Fibroblast of lung (primary cell): Measurements from ENCODE around the gene CD101. TPM values are rescaled to one million over a fixed set of nuclear protein-coding genes. Genes with fewer than 3 reads are reported as not detected.

Experiments
- DNase-seq, 2 donors: peaks; one replicate each; pipeline versions ENCODE4 v3.0.0 to v3.0.0-alpha.2; 2010; ENCODE audit warnings: low read depth in 2 of 2
- H2AFZ ChIP-seq: 2 replicates; pipeline ENCODE4 v1.5.1; 2012; ENCODE audit warnings: low read length, control low read depth, inconsistent platforms
- H3K27ac ChIP-seq: 2 replicates; pipeline ENCODE4 v1.5.1; 2011; ENCODE audit warnings: low read length, control low read depth; ENCODE audit not compliant: insufficient read depth
- H3K27me3 ChIP-seq: 2 replicates; pipeline ENCODE4 v1.5.1; 2011; ENCODE audit warnings: mild to moderate bottlenecking, low read length; ENCODE audit not compliant: control insufficient read depth, insufficient read depth
- H3K36me3 ChIP-seq: 2 replicates; pipeline ENCODE4 v1.5.1; 2011; ENCODE audit warnings: low read length; ENCODE audit not compliant: control insufficient read depth, insufficient read depth
- H3K4me1 ChIP-seq: 2 replicates; pipeline ENCODE4 v1.5.1; 2011; ENCODE audit warnings: low read length; ENCODE audit not compliant: control insufficient read depth, insufficient read depth; ENCODE audit errors: extremely low read depth
- H3K4me2 ChIP-seq: 2 replicates; pipeline ENCODE4 v1.5.1; 2011; ENCODE audit warnings: low read length, control low read depth; ENCODE audit not compliant: insufficient read depth; ENCODE audit errors: extremely low read depth
- H3K4me3 ChIP-seq, 4 experiments: fragments of 200-600 bp in 1 of 4; sonication (generic) in 1 of 4; replicated peaks in 1 of 4; 2 replicates each; pipeline ENCODE4 v1.5.1; 2011 to 2016; ENCODE audit warnings: low read length in 4 of 4, low read depth in 3 of 4, mild to moderate bottlenecking in 3 of 4, control low read depth in 2 of 4, inconsistent platforms in 1 of 4, mixed read lengths in 1 of 4; ENCODE audit not compliant: insufficient read depth in 1 of 4; ENCODE audit errors: control extremely low read depth in 1 of 4
- H3K79me2 ChIP-seq: 2 replicates; pipeline ENCODE4 v1.5.1; 2012; ENCODE audit warnings: mild to moderate bottlenecking, low read length, inconsistent platforms; ENCODE audit not compliant: control insufficient read depth, insufficient read depth
- H3K9ac ChIP-seq: 2 replicates; pipeline ENCODE4 v1.5.1; 2011; ENCODE audit warnings: mild to moderate bottlenecking, low read length, control low read depth; ENCODE audit not compliant: insufficient read depth
- H3K9me3 ChIP-seq: 2 replicates; pipeline ENCODE4 v1.5.1; 2012; ENCODE audit warnings: low read depth, low read length; ENCODE audit not compliant: control insufficient read depth, insufficient read depth
- H4K20me1 ChIP-seq: 2 replicates; pipeline ENCODE4 v1.5.1; 2011; ENCODE audit warnings: low read length; ENCODE audit not compliant: control insufficient read depth, insufficient read depth; ENCODE audit errors: extremely low read depth
- EZH2 ChIP-seq: IDR thresholded peaks from 2 replicates; pipeline ENCODE4 v1.5.1; 2012; ENCODE audit warnings: low read length, control low read depth, mild to moderate bottlenecking; ENCODE audit errors: missing control alignments
- polyA plus RNA-seq, 2 donors: library from polyadenylated mRNA; depleted of rRNA in 1 of 2; stranded (reverse) in 1 of 2; unstranded in 1 of 2; fragments of >200 nt; gene quantifications; 2 replicates each; pipeline ENCODE4 v1.2.1, GENCODE V29; 2011 to 2012; ENCODE audit warnings: missing spikeins in 1 of 2
- total RNA-seq: library from RNA; depleted of rRNA; stranded (reverse); fragments of >200 nt; gene quantifications from 2 replicates; pipeline ENCODE4 v1.2.1, GENCODE V29; 2014
- TF ChIP-seq, protein P1 (sequence below), 2 donors: IDR thresholded peaks in 1 of 2; conservative IDR thresholded peaks in 1 of 2; 1 replicate in 1 of 2; 2 replicates in 1 of 2; pipeline ENCODE4 v1.5.1; 2011 to 2012; ENCODE audit warnings: low read length in 2 of 2, control low read depth in 1 of 2, inconsistent platforms in 1 of 2, low read depth in 1 of 2, mild to moderate bottlenecking in 1 of 2

CD101 gene
- total and polyA plus RNA-seq, 2 donors (not counting 1 experiment from before 2014, with no cell fraction given), result not detected

DNA sequence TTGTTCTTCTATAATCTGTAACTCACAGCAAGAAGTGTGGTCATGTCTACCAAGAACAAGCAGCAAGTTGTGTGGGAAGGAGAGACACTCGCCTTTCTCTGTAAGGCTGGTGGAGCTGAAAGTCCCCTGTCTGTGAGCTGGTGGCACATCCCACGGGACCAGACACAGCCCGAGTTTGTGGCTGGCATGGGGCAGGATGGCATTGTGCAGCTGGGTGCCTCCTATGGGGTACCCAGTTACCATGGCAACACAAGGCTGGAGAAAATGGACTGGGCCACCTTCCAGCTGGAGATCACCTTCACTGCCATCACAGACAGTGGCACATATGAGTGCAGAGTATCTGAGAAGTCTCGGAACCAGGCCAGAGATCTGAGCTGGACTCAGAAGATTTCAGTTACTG lies 15.5 kb downstream of the CD101 start:
- Histone ChIP-seq H3K27me3 (peaks cover 2% of the 10 kb centered on the region), H3K4me2 (no peak overlapping the region), H3K9me3 (no peaks in the 10 kb centered on the region), H3K79me2 (no peaks in the 10 kb centered on the region), H3K36me3 (no peaks in the 10 kb centered on the region), H3K27ac (no peak overlapping the region), H3K9ac (no peak overlapping the region), H3K4me1 (no peaks in the 10 kb centered on the region), H2AFZ (no peak overlapping the region), H4K20me1 (no peaks in the 10 kb centered on the region), H3K4me3 (no peak overlapping the region)
- TF ChIP-seq EZH2, result no peak
- TF ChIP-seq, protein P1, sequence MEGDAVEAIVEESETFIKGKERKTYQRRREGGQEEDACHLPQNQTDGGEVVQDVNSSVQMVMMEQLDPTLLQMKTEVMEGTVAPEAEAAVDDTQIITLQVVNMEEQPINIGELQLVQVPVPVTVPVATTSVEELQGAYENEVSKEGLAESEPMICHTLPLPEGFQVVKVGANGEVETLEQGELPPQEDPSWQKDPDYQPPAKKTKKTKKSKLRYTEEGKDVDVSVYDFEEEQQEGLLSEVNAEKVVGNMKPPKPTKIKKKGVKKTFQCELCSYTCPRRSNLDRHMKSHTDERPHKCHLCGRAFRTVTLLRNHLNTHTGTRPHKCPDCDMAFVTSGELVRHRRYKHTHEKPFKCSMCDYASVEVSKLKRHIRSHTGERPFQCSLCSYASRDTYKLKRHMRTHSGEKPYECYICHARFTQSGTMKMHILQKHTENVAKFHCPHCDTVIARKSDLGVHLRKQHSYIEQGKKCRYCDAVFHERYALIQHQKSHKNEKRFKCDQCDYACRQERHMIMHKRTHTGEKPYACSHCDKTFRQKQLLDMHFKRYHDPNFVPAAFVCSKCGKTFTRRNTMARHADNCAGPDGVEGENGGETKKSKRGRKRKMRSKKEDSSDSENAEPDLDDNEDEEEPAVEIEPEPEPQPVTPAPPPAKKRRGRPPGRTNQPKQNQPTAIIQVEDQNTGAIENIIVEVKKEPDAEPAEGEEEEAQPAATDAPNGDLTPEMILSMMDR (conservative IDR thresholded peaks at IDR 0.05 in 1 of 2, IDR thresholded peaks at IDR 0.05 in 1 of 2; ENCODE audit: low read depth in 1 of 2, low read length in 2 of 2), result no peak
- no peak for DNase-seq

DNA sequence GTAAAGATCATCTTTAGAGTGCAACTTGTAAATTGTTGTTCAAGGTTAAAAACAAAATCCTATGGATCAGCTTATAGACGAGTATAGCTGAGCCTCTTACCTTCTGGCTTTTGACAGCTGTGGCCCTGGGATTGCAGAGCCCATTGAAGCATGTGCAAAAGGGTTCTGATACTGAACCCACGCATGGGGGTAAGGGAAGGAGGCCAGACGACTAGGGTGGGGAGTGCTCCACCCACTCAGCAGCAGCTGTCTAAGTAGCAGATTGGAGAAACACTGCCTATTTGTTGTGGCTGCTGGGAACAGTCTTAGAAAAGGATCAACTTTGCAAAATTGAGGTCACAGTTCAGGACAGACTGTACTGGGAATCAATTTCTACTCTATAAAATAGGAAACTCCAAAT lies 16.1 kb downstream of the CD101 start:
- H3K36me3 ChIP-seq, result no peaks in the 10 kb centered on the region
- H3K79me2 ChIP-seq, result no peaks in the 10 kb centered on the region
- TF ChIP-seq, protein P1 (conservative IDR thresholded peaks at IDR 0.05 in 1 of 2, IDR thresholded peaks at IDR 0.05 in 1 of 2; ENCODE audit: low read depth in 1 of 2, low read length in 2 of 2), result no peak
- no peak for TF ChIP-seq EZH2
- H3K9me3 ChIP-seq, result no peaks in the 10 kb centered on the region
- no peak overlapping the region for H3K4me2 ChIP-seq
- no peak overlapping the region for H3K4me3 ChIP-seq
- DNase-seq, result peak in 1 of 2 donors; percentile 39
- no peaks in the 10 kb centered on the region for H4K20me1 ChIP-seq
- no peaks in the 10 kb centered on the region for H3K4me1 ChIP-seq
- no peak overlapping the region for H2AFZ ChIP-seq
- no peak overlapping the region for H3K27ac ChIP-seq
- no peak overlapping the region for H3K9ac ChIP-seq
- peaks cover 2% of the 10 kb centered on the region for H3K27me3 ChIP-seq

DNA sequence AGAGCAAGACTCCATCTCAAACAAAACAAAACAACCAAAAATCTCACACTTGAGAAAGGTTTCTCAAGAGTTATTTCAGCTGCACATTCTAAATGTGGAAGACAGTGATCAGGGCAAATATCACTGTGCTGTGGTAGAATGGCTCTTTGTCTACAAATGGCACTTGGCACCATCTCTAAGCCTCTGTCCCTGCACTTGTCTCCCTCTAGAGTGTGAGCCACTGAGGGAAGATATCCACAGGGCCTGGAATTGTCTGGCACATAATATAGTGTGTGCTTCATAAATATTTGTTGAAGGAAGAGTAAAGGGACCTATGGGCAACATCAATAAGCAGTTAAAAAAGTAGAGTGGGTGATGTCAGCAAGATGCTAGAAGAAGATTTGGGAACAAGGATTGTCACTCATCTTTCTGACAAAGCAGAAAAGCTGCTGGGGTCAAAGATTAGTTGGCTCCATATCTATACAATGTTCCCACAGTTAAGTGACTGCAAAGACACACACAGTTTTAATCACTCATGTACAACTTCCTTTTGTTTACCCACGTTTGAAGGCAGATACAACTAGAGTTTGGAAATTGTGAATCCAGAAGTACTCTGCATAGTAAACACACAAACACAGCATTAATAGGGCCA lies 19.1 kb downstream of the CD101 start:
- Histone ChIP-seq H3K4me2 (no peak overlapping the region), H3K4me1 (no peaks in the 10 kb centered on the region), H3K9me3 (no peaks in the 10 kb centered on the region), H3K4me3 (no peak overlapping the region), H3K36me3 (no peaks in the 10 kb centered on the region), H4K20me1 (no peaks in the 10 kb centered on the region), H3K27me3 (peaks cover 2% of the 10 kb centered on the region), H3K79me2 (no peaks in the 10 kb centered on the region), H3K27ac (no peak overlapping the region), H3K9ac (no peak overlapping the region), H2AFZ (no peak overlapping the region)
- TF ChIP-seq, protein P1 (conservative IDR thresholded peaks at IDR 0.05 in 1 of 2, IDR thresholded peaks at IDR 0.05 in 1 of 2; ENCODE audit: low read depth in 1 of 2, low read length in 2 of 2), result no peak
- TF ChIP-seq EZH2, result no peak
- no peak for DNase-seq
